ENCODE results near the gene RGL2.
"Not testable (repeated sequence)": the region's sequence is repeated elsewhere in the genome, so short reads cannot be mapped to it uniquely, and the experiment has no call there.

The RGL2 gene

GRCh38 chr6:33271468-33272274 lies 27.1 kb downstream of the RGL2 start, which contains the start of the genes RPS18 and VPS52:
TSS of gene RPS18 (plus strand) at chr6:33272075. CDS start at chr6:33272120, 45 bp downstream.
TSS of gene VPS52 (minus strand) at chr6:33271876. CDS start at chr6:33271675, 201 bp downstream.
- H3K4me3 ChIP-seq (ENCODE audit: low read depth, low read length) = peak within 1 kb of the TSS; percentile 89
- peaks cover 28% of the 10 kb centered on the region for H3K4me1 ChIP-seq (ENCODE audit: control insufficient read depth, insufficient read depth, low read length, unreplicated experiment)
- H3K79me2 ChIP-seq (ENCODE audit: control insufficient read depth, insufficient read depth, low read length, unreplicated experiment) = peaks cover 54% of the 10 kb centered on the region
- H2AFZ ChIP-seq (ENCODE audit: low read length, unreplicated experiment) = peak within 1 kb of the TSS; percentile 82
- peak within 1 kb of the TSS; percentile 83 for H3K27ac ChIP-seq (ENCODE audit: low read depth, low read length)
- H3K36me3 ChIP-seq (ENCODE audit: insufficient read depth, low read length) = peaks cover 33% of the 10 kb centered on the region
- no peaks in the 10 kb centered on the region for H3K27me3 ChIP-seq (ENCODE audit: insufficient read depth, low read length)

GRCh38 chr6:33271117-33271467 lies 27.6 kb downstream of the RGL2 start:
- Histone ChIP-seq H2AFZ (ENCODE audit: low read length, unreplicated experiment) (peak overlapping the region; percentile 82), H3K27me3 (ENCODE audit: insufficient read depth, low read length) (no peaks in the 10 kb centered on the region), H3K27ac (ENCODE audit: low read depth, low read length) (peak overlapping the region; percentile 83), H3K79me2 (ENCODE audit: control insufficient read depth, insufficient read depth, low read length, unreplicated experiment) (peaks cover 54% of the 10 kb centered on the region), H3K4me1 (ENCODE audit: control insufficient read depth, insufficient read depth, low read length, unreplicated experiment) (peaks cover 23% of the 10 kb centered on the region), H3K4me3 (ENCODE audit: low read depth, low read length) (peak overlapping the region; percentile 89), H3K36me3 (ENCODE audit: insufficient read depth, low read length) (peaks cover 33% of the 10 kb centered on the region)

GRCh38 chr6:33264015-33264414 lies 34.7 kb downstream of the RGL2 start:
- H3K27me3 ChIP-seq (ENCODE audit: insufficient read depth, low read length) = no peaks in the 10 kb centered on the region
- peaks cover 13% of the 10 kb centered on the region for H3K4me1 ChIP-seq (ENCODE audit: control insufficient read depth, insufficient read depth, low read length, unreplicated experiment)
- H2AFZ ChIP-seq (ENCODE audit: low read length, unreplicated experiment) = no peak overlapping the region
- no peak overlapping the region for H3K27ac ChIP-seq (ENCODE audit: low read depth, low read length)
- H3K79me2 ChIP-seq (ENCODE audit: control insufficient read depth, insufficient read depth, low read length, unreplicated experiment) = no peaks in the 10 kb centered on the region
- peaks cover 8% of the 10 kb centered on the region for H3K36me3 ChIP-seq (ENCODE audit: insufficient read depth, low read length)
- H3K4me3 ChIP-seq (ENCODE audit: low read depth, low read length) = no peak overlapping the region

DNA sequence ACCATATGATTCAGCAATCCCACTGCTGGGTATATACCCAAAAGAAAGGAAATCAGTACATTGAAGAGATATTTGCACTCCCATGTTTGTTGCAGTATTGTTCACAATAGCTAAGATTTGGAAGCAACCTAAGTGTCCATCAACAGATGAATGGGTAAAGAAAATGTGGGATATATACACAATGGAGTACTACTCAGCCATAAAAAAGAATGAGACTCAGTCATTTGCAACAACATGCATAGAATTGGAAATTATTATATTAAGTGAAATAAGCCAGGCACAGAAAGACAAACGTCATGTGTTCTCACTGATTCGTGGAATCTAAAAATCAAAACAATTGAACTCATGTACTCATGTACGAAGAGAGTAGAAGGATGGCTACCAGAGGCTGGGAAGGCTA lies 36.3 kb downstream of the RGL2 start:
- Histone ChIP-seq H3K36me3 (ENCODE audit: insufficient read depth, low read length) (peaks cover 11% of the 10 kb centered on the region), H3K4me1 (ENCODE audit: control insufficient read depth, insufficient read depth, low read length, unreplicated experiment) (peaks cover 13% of the 10 kb centered on the region)
- H3K4me3 ChIP-seq (ENCODE audit: low read depth, low read length); H3K27me3 ChIP-seq (ENCODE audit: insufficient read depth, low read length); H2AFZ ChIP-seq (ENCODE audit: low read length, unreplicated experiment); H3K79me2 ChIP-seq (ENCODE audit: control insufficient read depth, insufficient read depth, low read length, unreplicated experiment); H3K27ac ChIP-seq (ENCODE audit: low read depth, low read length): not testable (repeated sequence)

- Histone ChIP-seq H3K4me3 (ENCODE audit: low read depth, low read length) (no peak overlapping the region), H2AFZ (ENCODE audit: low read length, unreplicated experiment) (no peak overlapping the region), H3K36me3 (ENCODE audit: insufficient read depth, low read length) (peaks cover 11% of the 10 kb centered on the region), H3K4me1 (ENCODE audit: control insufficient read depth, insufficient read depth, low read length, unreplicated experiment) (peaks cover 13% of the 10 kb centered on the region), H3K27ac (ENCODE audit: low read depth, low read length) (no peak overlapping the region), H3K27me3 (ENCODE audit: insufficient read depth, low read length) (no peaks in the 10 kb centered on the region), H3K79me2 (ENCODE audit: control insufficient read depth, insufficient read depth, low read length, unreplicated experiment) (no peaks in the 10 kb centered on the region)
Measured at GRCh38 chr6:33259032-33259431, 39.7 kb downstream of the RGL2 start.

DNA sequence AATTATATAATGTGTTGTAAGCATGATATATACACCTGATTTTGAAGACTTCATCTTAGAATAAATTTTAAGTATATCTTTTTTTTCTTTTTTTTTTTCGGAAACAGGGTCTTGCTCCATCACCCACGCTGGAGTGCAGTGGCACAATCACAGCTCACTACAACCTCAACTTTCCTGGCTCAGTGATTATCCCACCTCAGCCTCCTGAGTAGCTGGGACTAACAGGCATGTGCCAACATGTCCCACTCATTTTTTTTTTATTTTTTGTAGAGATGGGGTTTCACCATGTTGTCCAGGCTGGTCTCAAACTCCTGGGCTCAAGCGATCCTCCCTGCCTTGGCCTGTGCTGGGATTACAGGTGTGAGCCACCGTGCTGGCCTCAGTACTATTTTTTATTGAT lies 44.2 kb downstream of the RGL2 start:
- H2AFZ ChIP-seq (ENCODE audit: low read length, unreplicated experiment) = no peak overlapping the region
- H3K27me3 ChIP-seq (ENCODE audit: insufficient read depth, low read length) = no peaks in the 10 kb centered on the region
- H3K79me2 ChIP-seq (ENCODE audit: control insufficient read depth, insufficient read depth, low read length, unreplicated experiment) = peaks cover 10% of the 10 kb centered on the region
- H3K36me3 ChIP-seq (ENCODE audit: insufficient read depth, low read length) = peaks cover 13% of the 10 kb centered on the region
- H3K27ac ChIP-seq (ENCODE audit: low read depth, low read length) = no peak overlapping the region
- H3K4me3 ChIP-seq (ENCODE audit: low read depth, low read length) = no peak overlapping the region
- peaks cover 32% of the 10 kb centered on the region for H3K4me1 ChIP-seq (ENCODE audit: control insufficient read depth, insufficient read depth, low read length, unreplicated experiment)

GRCh38 chr6:33252759-33253158 lies 46.0 kb downstream of the RGL2 start:
- Histone ChIP-seq H3K27me3 (ENCODE audit: insufficient read depth, low read length) (no peaks in the 10 kb centered on the region), H3K4me1 (ENCODE audit: control insufficient read depth, insufficient read depth, low read length, unreplicated experiment) (peaks cover 36% of the 10 kb centered on the region), H3K27ac (ENCODE audit: low read depth, low read length) (peak overlapping the region; percentile 42), H3K36me3 (ENCODE audit: insufficient read depth, low read length) (peaks cover 13% of the 10 kb centered on the region), H2AFZ (ENCODE audit: low read length, unreplicated experiment) (no peak overlapping the region), H3K4me3 (ENCODE audit: low read depth, low read length) (no peak overlapping the region), H3K79me2 (ENCODE audit: control insufficient read depth, insufficient read depth, low read length, unreplicated experiment) (peaks cover 10% of the 10 kb centered on the region)

DNA sequence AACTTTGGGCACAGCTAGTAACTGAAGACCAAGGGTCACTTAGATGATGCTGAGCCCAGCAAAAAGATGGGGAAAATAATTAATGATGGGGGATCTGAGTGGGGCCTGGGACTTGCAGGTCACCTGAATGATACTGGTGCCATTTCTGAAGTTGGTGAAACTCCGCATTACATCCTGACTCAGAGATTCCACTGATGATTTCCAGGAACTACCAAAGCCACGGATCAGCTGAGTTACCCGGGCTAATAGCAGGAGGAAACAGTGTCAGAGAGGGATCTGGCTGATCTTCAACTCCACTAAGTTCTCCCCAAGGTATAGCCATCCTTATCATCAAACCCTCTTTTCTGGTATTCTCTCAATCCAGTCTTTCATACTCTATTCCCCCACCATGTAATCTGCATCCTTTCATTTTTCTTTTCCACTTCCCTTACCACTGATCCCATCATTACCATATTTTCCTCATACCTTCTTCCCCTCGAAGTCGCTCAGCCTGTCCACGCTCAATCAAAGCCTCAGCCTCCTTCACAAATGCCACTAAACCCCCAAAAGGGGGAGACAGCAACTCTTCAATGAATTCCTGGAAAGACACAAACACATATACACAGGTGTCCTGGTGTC lies 47.2 kb downstream of the RGL2 start:
- no peak overlapping the region for H3K4me3 ChIP-seq (ENCODE audit: low read depth, low read length)
- no peak overlapping the region for H3K27ac ChIP-seq (ENCODE audit: low read depth, low read length)
- peaks cover 36% of the 10 kb centered on the region for H3K4me1 ChIP-seq (ENCODE audit: control insufficient read depth, insufficient read depth, low read length, unreplicated experiment)
- peaks cover 5% of the 10 kb centered on the region; the same call in 1 of the 2 replicates for H3K36me3 ChIP-seq (ENCODE audit: insufficient read depth, low read length)
- peaks cover 10% of the 10 kb centered on the region for H3K79me2 ChIP-seq (ENCODE audit: control insufficient read depth, insufficient read depth, low read length, unreplicated experiment)
- H2AFZ ChIP-seq (ENCODE audit: low read length, unreplicated experiment) = no peak overlapping the region
- H3K27me3 ChIP-seq (ENCODE audit: insufficient read depth, low read length) = no peaks in the 10 kb centered on the region

- H3K79me2 ChIP-seq (ENCODE audit: control insufficient read depth, insufficient read depth, low read length, unreplicated experiment) = peaks cover 10% of the 10 kb centered on the region
- H3K4me1 ChIP-seq (ENCODE audit: control insufficient read depth, insufficient read depth, low read length, unreplicated experiment) = peaks cover 36% of the 10 kb centered on the region
- peak overlapping the region; percentile 76 for H3K4me3 ChIP-seq (ENCODE audit: low read depth, low read length)
- no peaks in the 10 kb centered on the region for H3K27me3 ChIP-seq (ENCODE audit: insufficient read depth, low read length)
- H3K27ac ChIP-seq (ENCODE audit: low read depth, low read length) = peak overlapping the region; percentile 86
- no peak overlapping the region for H2AFZ ChIP-seq (ENCODE audit: low read length, unreplicated experiment)
- peaks cover 5% of the 10 kb centered on the region; the same call in 1 of the 2 replicates for H3K36me3 ChIP-seq (ENCODE audit: insufficient read depth, low read length)
Measured at GRCh38 chr6:33250731-33251130, 48.0 kb downstream of the RGL2 start.

GRCh38 chr6:33249732-33250630 lies 48.8 kb downstream of the RGL2 start:
- no peaks in the 10 kb centered on the region for H3K27me3 ChIP-seq (ENCODE audit: insufficient read depth, low read length)
- peaks cover 5% of the 10 kb centered on the region; the same call in 1 of the 2 replicates for H3K36me3 ChIP-seq (ENCODE audit: insufficient read depth, low read length)
- peak overlapping the region; percentile 76 for H3K4me3 ChIP-seq (ENCODE audit: low read depth, low read length)
- peaks cover 36% of the 10 kb centered on the region for H3K4me1 ChIP-seq (ENCODE audit: control insufficient read depth, insufficient read depth, low read length, unreplicated experiment)
- peak overlapping the region; percentile 86 for H3K27ac ChIP-seq (ENCODE audit: low read depth, low read length)
- no peak overlapping the region for H2AFZ ChIP-seq (ENCODE audit: low read length, unreplicated experiment)
- H3K79me2 ChIP-seq (ENCODE audit: control insufficient read depth, insufficient read depth, low read length, unreplicated experiment) = peaks cover 10% of the 10 kb centered on the region

Measured in ACC112 (cell line).